HG03196 (cell line): Measurements from ENCODE around the gene PDGFRB.

Experiments used
- ATAC-seq: cut with Tn5 transposase; IDR thresholded peaks from one replicate; pipeline ENCODE4 v1.9.1; 2021; ENCODE audit not compliant: unreplicated experiment

Gene PDGFRB

GRCh38 chr5:150147670-150148069, 8.0 kb downstream of the PDGFRB start:
- no peak for ATAC-seq

GRCh38 chr5:150146862-150147601, 8.6 kb downstream of the PDGFRB start:
- ATAC-seq: no peak

- ATAC-seq: no peak
Observed at GRCh38 chr5:150146235-150146634, 9.4 kb downstream of the PDGFRB start.

GRCh38 chr5:150144879-150145278, 10.8 kb downstream of the PDGFRB start:
- ATAC-seq: no peak

GRCh38 chr5:150144246-150144801, 11.3 kb downstream of the PDGFRB start:
- no peak for ATAC-seq

GRCh38 chr5:150143350-150144245, 12.0 kb downstream of the PDGFRB start:
- no peak for ATAC-seq

- ATAC-seq: no peak
Observed at GRCh38 chr5:150142959-150143349, 12.7 kb downstream of the PDGFRB start.

GRCh38 chr5:150142185-150142958, 13.3 kb downstream of the PDGFRB start:
- no peak for ATAC-seq

GRCh38 chr5:150141544-150142184, 14.0 kb downstream of the PDGFRB start:
- no peak for ATAC-seq

- ATAC-seq: no peak
Observed at GRCh38 chr5:150140830-150141229, 14.8 kb downstream of the PDGFRB start.

GRCh38 chr5:150139334-150139733, 16.3 kb downstream of the PDGFRB start:
- no peak for ATAC-seq

- ATAC-seq: no peak
Observed at GRCh38 chr5:150138551-150139265, 16.9 kb downstream of the PDGFRB start.

- no peak for ATAC-seq
Observed at GRCh38 chr5:150137997-150138396, 17.6 kb downstream of the PDGFRB start.

- ATAC-seq: no peak
Observed at GRCh38 chr5:150137168-150137957, 18.3 kb downstream of the PDGFRB start.

- ATAC-seq: no peak
Observed at GRCh38 chr5:150136305-150137167, 19.1 kb downstream of the PDGFRB start.

GRCh38 chr5:150135557-150136304, 19.9 kb downstream of the PDGFRB start:
- ATAC-seq: no peak

- ATAC-seq: no peak
Observed at GRCh38 chr5:150134198-150134588, 21.5 kb downstream of the PDGFRB start.
